ENCODE measurements around the gene CFAP221.

The CFAP221 gene

GRCh38 chr2:119625226-119625625 is 81.0 kb downstream of the CFAP221 start:
- no peak for DNase-seq (ENCODE audit: low read depth)
- no peak for TF ChIP-seq CTCF (IDR thresholded peaks at IDR 0.05; ENCODE audit: control insufficient read depth, insufficient read depth, low read depth, low read length, missing control alignments)
- H3K4me3 ChIP-seq (ENCODE audit: control insufficient read depth, low read depth, low read length) = no peak overlapping the region

- no peak overlapping the region for H3K4me3 ChIP-seq (ENCODE audit: control insufficient read depth, low read depth, low read length)
- no peak for TF ChIP-seq CTCF (IDR thresholded peaks at IDR 0.05; ENCODE audit: control insufficient read depth, insufficient read depth, low read depth, low read length, missing control alignments)
- no peak for DNase-seq (ENCODE audit: low read depth)
Observed at GRCh38 chr2:119629323-119629825, 85.1 kb downstream of the CFAP221 start.

- no peak overlapping the region for H3K4me3 ChIP-seq (ENCODE audit: control insufficient read depth, low read depth, low read length)
- TF ChIP-seq CTCF (IDR thresholded peaks at IDR 0.05; ENCODE audit: control insufficient read depth, insufficient read depth, low read depth, low read length, missing control alignments) = no peak
- DNase-seq (ENCODE audit: low read depth) = no peak
Observed at GRCh38 chr2:119630121-119630520, 85.9 kb downstream of the CFAP221 start.

- TF ChIP-seq CTCF (IDR thresholded peaks at IDR 0.05; ENCODE audit: control insufficient read depth, insufficient read depth, low read depth, low read length, missing control alignments) = no peak
- DNase-seq (ENCODE audit: low read depth) = no peak
- no peak overlapping the region for H3K4me3 ChIP-seq (ENCODE audit: control insufficient read depth, low read depth, low read length)
Observed at GRCh38 chr2:119637371-119637770, 93.1 kb downstream of the CFAP221 start.

- H3K4me3 ChIP-seq (ENCODE audit: control insufficient read depth, low read depth, low read length) = no peak overlapping the region
- no peak for DNase-seq (ENCODE audit: low read depth)
- TF ChIP-seq CTCF (IDR thresholded peaks at IDR 0.05; ENCODE audit: control insufficient read depth, insufficient read depth, low read depth, low read length, missing control alignments) = no peak
Observed at GRCh38 chr2:119638246-119638645, 94.0 kb downstream of the CFAP221 start.

GRCh38 chr2:119638685-119639554 is 94.7 kb downstream of the CFAP221 start:
- no peak for TF ChIP-seq CTCF (IDR thresholded peaks at IDR 0.05; ENCODE audit: control insufficient read depth, insufficient read depth, low read depth, low read length, missing control alignments)
- no peak overlapping the region for H3K4me3 ChIP-seq (ENCODE audit: control insufficient read depth, low read depth, low read length)
- DNase-seq (ENCODE audit: low read depth) = no peak

Measured in AG09309 (cell line).